Suppressor macrophage treated with lipopolysaccharide for 1 hour (primary cell): ENCODE measurements around the gene CGB2.

Source experiments
- DNase-seq, 3 donors: peaks; one replicate each; pipeline ENCODE4 v3.0.0-alpha.2; 2020 to 2022

CGB2 gene

DNA sequence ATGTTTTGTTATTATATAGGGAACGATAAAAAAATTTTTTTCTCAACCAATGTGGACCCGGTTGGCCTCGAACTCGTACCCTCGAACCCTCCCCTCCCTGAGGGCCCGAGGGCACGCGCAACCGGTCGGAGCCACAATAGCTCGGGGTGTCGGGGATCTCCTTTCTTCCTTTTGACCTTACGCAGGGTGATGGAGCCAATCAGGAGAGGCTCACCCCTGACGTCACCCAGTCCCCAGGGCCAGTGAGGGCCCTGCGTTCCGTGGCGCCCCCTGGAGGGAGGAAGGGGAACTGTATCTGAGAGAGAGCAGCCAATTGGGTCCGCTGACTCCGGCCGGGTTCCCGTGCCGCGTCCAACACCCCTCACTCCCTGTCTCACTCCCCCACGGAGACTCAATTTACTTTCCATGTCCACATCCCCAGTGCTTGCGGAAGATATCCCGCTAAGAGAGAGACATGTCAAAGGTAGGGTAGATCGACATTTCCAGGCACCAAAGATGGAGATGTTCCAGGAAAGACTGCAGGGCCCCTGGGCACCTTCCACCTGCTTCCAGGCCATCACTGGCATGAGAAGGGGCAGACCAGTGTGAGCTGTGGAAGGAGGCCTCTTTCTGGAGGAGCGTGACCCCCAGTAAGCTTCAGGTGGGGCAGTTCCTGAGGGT lies at the start of gene CGB2:
CGB2 (plus strand) TSS at position 249 of the 660 bp plus-strand sequence; CDS start at position 455, 206 bp downstream.
- peak; percentile 44 to 57 (median 57) for DNase-seq

GRCh38 chr19:48982280-48982679 lies 49.4 kb upstream of the CGB2 start:
- DNase-seq, result no peak

GRCh38 chr19:48985711-48986110 lies 46.0 kb upstream of the CGB2 start:
- DNase-seq, result no peak

DNA sequence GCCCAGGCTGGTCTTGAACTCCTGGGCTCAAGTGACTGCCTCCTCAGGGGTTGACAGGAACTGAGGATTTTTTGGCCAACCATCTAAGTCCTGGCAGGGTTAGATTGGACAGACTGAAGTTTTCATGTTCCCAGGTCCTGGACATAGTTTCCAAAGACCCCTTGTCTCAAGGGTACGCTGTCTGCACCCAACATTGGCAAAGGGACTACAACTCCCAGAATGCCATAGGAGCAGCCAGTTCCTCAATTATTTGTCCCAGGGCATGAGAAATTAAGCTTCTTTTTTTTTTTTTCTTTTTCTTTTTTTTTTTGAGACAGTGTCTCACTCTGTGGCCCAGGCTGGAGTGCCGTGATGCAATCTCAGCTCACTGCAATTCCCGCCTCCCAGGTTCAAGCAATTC lies 45.5 kb upstream of the CGB2 start:
- peak in 2 of 3 donors; percentile 42 to 46 for DNase-seq

GRCh38 chr19:48987323-48987722 lies 44.4 kb upstream of the CGB2 start:
- no peak for DNase-seq

DNA sequence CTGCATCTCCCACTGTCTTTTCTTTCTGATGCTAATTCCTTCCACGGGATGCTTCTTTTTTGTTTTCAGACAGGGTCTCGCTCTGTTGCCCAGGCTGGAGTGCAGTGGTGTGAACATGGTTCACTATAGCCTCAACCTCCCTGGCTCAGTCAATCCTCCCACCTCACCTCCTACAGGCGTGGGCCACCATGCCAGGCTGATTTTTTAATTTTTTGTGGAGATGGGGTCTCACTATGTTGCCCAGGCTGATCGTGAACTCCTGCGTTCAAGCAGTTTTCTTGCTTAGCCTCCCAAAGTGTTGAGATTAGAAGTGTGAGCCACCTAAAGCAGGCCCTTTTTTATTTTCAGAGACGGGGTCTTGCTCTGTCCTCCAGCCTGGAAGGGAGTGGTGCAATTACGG lies 43.4 kb upstream of the CGB2 start:
- no peak for DNase-seq

DNA sequence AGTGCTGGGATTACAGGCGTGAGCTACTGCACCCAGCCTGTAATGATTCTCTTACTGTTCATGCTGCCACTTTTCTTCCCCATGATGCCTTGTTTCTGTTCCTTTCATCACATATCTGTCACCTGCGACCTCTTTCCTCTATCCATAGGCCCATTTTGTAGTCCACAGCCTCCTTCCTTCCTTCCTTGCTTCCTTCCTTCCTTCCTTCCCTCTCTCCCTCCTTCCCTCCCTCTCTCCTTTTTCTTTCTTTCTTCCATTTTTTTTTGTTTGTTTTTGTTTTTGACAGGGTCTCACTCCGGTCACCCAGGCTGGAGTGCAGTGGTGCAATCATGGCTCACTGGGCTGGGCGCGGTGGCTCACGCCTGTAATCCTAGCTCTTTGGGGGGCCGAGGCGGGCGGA lies 42.8 kb upstream of the CGB2 start:
- no peak for DNase-seq

DNA sequence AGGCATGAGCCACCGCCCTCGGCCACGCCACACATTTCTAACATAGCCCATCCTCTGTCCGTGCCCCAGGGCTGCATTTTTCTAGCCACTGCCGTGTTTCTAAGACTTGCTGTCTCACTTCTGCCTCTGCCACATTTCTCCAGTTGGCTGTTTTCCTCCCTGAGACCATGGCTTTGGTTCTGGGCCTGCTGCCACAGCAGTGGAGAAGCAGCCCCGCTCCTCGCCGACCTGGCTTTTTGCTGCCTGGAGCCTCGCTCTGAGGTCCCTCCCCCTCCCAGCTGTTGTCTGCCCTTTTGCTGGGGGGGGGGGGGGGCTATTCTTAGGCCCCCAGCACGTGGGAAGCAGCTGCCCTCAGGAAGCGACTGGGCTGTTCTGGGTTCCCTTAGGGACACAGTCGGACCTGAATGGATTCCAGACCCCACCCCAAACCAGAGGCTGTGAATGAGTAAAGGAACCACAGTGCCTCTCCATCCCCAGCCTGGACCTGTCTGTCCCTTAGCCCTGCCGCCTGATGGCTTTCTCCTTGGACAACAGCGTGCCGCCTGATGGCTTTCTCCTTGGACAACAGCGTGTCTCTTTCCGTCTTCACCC lies 41.9 kb upstream of the CGB2 start:
- DNase-seq, result no peak

GRCh38 chr19:48990400-48990799 lies 41.3 kb upstream of the CGB2 start:
- no peak for DNase-seq

- no peak for DNase-seq
Observed at GRCh38 chr19:48991011-48991609, 40.6 kb upstream of the CGB2 start.

- DNase-seq, result peak; percentile 92
Observed at GRCh38 chr19:48991873-48992580, 39.7 kb upstream of the CGB2 start.

GRCh38 chr19:48992581-48993174 lies 39.0 kb upstream of the CGB2 start:
- peak in 1 of 3 donors; percentile 27 for DNase-seq

- peak; percentile 100 for DNase-seq
Observed at GRCh38 chr19:48993175-48994034, 38.3 kb upstream of the CGB2 start, which contains the start of the genes GYS1 and RUVBL2. Gene GYS1 (minus strand): TSS chr19:48993309. CDS start chr19:48993112, 197 bp downstream. Gene RUVBL2 (plus strand): TSS chr19:48993887. CDS start chr19:48993912, 25 bp downstream.

DNA sequence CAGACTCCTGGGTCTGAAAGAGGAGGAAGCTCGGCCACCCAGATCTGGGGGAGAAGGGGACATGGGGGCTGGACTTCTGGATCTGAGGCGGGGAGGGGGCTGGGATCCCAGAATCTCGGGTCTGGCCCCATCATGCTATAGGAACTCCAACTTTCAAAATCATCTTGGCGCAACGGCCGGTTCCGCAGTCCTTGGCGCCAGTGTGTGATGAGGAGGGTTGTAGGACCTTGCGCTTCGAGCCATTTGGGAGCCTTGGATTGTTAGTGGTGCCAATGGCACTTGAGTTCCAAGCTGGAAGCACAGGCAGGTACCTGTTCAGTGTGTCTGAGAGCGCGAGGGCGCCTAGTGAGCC lies 37.7 kb upstream of the CGB2 start:
- DNase-seq, result no peak

DNA sequence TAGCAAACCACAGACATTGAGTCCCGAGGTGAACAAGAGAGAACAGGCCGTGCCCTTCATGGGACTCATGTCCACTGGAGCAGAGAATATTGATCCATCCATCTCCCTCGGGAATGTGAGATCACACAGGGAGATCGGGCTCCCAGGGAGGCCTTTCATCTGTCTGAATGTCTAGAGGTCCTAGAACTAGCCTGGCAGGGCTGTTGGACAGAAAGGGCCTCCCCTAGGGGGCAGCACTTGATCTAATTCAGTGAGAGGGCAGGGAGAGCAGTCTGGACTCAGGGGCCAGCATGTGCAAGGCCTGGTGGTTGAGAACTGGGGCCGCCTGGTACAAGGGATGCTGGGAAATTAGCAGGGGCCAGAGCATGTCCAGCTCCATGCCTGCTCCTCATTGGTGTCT lies 33.7 kb upstream of the CGB2 start:
- peak; percentile 70 to 90 (median 74) for DNase-seq

DNA sequence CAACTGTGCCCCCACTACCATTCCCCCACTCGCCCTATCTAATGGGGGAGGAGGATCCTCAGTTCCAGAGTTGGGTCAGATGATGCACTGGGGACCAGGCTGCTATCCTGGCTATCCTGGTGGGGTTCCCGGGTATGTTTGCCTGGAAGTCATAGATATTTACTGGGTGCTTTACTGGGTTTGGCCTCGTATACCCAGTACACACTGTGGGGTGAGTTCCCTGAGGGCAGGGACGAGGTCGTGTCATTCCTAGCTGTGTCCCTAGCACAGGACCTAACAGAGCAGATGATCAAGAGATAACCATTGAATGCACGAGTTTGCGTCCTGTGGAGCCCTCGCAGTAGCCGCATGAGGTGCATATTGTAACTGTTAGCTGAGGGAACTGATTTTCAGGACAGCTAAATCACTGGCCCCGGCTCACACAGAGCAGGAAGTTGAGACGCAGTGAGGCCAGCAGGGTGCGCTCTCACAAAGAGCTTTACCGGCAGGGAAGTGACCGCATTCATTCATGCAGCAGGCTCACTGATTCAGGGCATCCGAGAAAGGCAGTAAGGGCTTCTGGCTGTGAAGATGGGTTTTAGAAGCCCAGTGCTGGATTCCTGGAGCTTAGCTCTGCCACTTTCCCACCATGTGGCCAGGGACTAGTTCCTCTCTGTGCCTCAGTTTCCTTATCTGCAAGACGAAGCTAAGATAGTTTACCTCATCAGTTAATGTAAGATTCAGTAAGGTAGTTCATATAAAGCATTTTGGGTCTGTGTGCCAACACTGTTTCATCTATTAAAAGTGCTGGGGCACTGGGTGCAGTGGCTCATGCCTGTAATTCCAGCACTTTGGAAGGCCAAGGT lies 32.0 kb upstream of the CGB2 start:
- peak; percentile 72 to 82 (median 78) for DNase-seq

GRCh38 chr19:49004133-49004532 lies 27.6 kb upstream of the CGB2 start:
- no peak for DNase-seq

DNA sequence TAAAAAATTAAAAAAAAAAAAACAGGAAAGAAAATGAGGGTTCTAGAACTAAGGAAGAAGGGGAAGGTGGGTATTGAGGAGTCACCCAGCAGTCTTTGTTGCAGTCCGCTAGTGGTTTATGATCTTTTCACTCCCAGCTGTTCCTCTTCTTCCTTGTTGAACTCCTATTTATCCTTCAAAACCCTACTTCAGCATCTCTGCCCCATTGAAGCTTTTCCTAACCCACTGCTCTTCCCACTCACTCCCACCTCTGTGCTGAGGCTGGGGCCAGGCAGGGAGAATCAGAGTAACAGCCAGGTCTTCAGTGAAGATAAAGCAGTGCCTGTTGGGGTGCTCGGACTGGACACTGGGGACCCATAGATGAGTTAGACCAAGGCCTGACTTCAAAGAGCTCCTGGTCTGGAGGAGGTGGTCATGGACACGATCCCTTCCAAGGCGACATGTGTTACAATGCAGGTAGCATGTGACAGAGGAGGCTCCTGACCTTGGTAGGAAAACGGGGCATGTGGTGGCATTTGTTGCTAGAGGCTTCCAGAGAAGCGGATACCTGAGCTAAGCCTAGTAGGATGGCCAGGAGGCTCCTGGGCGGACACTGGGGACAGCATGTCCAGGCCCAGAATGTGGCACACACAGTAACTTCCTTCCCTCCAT lies 26.6 kb upstream of the CGB2 start:
- DNase-seq, result no peak

GRCh38 chr19:49006905-49007304 lies 24.8 kb upstream of the CGB2 start:
- DNase-seq, result no peak

- DNase-seq, result no peak
Observed at GRCh38 chr19:49009828-49010227, 21.9 kb upstream of the CGB2 start.

DNA sequence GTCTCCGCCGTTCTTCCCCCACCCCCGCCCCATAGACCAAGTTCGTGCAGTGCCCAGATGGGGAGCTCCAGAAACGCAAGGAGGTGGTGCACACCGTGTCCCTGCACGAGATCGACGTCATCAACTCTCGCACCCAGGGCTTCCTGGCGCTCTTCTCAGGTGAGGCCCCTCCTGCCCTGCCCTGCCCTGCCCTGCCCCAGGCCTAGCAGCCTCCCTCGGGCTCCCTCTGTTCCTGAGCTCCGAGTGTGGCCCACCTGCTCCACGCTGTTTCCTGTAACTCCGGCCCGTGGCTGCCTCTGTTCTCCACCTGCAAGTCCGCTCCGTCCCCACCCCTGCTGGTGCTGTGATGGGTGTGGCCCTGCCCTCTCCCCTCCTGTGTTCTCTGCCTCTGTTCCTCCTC lies 21.2 kb upstream of the CGB2 start:
- DNase-seq, result no peak
